HG03097 (cell line): ENCODE results near the gene CAPS.
A peak's percentile ranks its signal among the peaks of the same experiment; 100 is the strongest.

Experiments used
- ATAC-seq: cut with Tn5 transposase; IDR thresholded peaks from one replicate; pipeline ENCODE4 v1.9.1; 2021; ENCODE audit not compliant: unreplicated experiment, low FRiP score

CAPS gene

DNA sequence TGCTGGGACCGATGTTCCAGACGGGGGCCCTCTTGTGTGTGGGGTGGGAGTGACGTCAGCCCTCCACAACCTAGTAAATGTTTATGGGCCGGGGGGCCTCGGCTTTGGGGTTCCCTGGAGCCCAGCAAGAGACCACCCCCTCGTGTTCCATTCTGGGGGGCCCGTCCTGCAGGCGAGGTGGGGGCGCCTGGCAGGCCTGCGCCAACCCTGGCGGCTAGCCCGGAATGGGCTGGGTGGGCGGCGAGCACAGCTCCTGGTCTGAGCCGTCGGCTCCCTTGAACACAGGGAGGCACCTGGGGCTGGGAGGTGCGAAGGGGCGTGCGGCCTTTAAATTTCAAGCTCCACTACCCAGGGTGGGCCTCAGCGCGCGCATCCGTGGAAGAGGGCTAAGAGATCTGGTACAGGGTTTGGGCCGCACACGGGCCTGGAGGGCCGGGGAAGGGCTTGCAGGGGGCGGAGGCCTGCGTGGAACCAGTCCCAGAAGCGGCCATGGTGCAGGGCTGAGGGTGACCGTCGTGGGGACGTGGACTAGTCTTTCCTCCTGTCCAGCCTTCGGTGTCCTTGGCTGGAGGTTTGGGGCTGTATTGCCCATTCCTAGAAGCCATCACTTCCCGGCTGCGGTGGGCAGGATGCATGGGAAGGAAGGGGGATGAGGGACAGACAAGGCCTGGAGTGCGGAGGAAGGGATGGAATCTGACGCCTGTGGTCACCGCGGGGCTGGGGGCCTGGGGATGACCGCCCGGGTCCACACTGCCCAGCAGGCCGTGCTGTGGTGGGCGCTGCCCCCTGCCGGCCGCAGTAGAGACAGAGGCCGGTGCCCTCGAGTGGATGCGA, 21.9 kb upstream of the CAPS start:
- ATAC-seq: no peak

DNA sequence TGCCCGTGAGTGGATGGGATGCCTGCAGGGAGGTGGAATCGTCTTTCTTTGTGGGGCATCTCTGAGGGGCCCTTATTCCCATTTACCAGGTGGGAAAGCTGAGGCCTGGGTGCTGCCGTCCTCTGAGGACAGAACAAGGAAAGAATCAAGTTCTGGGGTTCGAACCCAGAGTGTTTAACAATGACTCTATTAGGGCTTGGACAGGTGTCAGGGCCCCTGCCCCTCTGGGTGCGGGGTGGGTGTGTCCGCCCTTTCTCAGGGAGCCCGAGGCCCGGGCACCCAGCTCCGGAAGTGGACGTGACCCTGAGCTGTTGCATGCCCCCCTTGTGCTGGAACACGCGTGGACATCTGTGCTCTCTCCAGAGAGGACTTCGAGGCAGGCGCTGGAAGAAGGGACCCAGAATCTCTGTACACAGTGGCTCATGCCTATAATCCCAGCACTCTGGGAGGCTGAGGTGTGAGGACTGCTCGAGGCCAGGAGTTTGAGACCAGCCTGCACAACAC, 21.2 kb upstream of the CAPS start:
- no peak for ATAC-seq

DNA sequence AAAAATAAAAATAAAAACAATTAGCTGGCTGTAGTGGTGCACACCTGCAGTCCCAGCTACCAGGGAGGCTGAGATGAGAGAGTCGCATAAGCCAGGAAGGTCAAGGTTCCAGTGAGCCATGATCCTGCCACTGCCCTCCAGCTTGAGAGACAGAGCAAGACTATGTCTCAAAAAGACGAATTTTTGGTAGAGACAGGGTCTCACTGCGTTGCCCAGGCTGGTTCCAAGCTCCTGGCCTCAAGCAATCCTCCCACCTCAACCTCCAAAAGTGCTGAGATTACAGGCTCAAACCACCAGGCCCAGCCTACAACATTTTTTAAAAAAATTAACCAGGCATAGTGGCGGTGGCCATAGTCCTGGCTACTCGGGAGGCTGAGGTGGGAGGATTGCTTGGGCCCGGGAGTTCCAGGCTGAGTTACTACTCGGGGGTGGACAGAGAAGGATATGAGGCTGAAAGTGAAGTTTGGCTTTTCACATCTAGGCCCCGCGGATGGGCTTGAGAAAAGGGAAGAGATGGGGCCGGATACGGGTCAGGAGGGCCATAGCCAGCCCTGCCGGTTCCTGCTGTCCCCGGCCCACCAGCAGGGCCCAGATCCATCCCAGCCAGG, 20.7 kb upstream of the CAPS start:
- no peak for ATAC-seq

- no peak for ATAC-seq
Observed at GRCh38 chr19:5893907-5894703, 19.9 kb upstream of the CAPS start.

- no peak for ATAC-seq
Observed at GRCh38 chr19:5894704-5895349, 19.2 kb upstream of the CAPS start.

GRCh38 chr19:5895409-5895808, 18.6 kb upstream of the CAPS start:
- ATAC-seq: no peak

GRCh38 chr19:5895890-5896289, 18.2 kb upstream of the CAPS start:
- no peak for ATAC-seq

GRCh38 chr19:5896365-5897076, 17.5 kb upstream of the CAPS start:
- ATAC-seq: no peak

GRCh38 chr19:5897189-5897969, 16.7 kb upstream of the CAPS start:
- no peak for ATAC-seq

DNA sequence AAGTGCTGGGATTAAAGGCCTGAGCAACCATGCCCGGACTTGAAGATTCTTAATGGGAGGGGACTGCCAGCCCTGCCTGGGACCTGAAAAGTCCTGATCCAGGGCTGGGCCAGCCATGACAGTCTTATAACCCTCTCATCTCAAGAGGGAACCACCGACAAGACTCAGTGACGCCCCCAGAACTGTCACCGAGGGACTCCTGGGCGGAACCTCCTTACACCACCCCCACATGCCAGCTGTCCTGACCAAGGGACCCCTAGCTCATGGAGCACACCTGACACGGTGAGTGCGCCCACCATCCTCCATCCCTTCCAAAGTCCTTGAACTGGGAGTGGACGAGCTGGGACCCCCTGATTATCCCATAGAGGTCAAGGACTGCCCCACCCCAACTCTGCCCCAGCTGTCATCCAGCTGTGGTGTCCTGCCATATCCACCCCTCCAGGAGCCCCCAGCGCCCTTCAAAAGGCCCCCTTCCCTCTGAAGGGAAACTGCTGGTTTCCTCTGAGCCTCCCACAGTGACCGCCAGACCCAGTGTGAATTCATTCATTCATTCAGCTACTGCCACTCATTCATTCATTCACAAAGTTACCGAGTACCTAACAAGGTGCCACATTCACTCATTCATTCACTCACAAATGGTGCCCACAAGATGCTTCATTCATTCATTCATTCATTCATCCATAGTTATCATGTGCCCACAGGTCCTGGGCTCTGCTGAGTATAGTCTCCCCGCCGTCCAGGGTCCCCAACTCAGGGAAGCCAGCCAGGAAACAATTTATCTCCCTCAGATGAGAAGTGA, 14.1 kb upstream of the CAPS start:
- ATAC-seq: no peak

DNA sequence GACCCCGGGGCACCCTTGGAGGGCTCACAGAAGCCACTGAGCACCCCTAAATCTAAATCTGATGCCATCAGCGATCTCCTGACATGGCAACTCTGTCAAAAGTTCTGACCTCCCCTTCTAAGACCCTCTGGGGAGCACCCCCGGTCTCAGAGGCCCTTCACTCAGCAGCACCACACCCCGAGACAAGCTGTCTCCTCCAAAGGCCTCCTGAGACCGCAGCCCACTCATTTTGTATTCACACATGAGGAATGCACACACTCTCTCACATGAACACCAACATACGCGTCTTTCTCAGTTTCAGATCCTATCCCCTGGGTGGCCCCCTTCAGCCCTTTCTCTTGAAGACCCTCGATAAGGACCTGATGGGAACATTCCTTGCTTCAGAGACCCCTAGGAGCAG, 13.1 kb upstream of the CAPS start:
- no peak for ATAC-seq

GRCh38 chr19:5903056-5903623, 10.9 kb upstream of the CAPS start:
- no peak for ATAC-seq

DNA sequence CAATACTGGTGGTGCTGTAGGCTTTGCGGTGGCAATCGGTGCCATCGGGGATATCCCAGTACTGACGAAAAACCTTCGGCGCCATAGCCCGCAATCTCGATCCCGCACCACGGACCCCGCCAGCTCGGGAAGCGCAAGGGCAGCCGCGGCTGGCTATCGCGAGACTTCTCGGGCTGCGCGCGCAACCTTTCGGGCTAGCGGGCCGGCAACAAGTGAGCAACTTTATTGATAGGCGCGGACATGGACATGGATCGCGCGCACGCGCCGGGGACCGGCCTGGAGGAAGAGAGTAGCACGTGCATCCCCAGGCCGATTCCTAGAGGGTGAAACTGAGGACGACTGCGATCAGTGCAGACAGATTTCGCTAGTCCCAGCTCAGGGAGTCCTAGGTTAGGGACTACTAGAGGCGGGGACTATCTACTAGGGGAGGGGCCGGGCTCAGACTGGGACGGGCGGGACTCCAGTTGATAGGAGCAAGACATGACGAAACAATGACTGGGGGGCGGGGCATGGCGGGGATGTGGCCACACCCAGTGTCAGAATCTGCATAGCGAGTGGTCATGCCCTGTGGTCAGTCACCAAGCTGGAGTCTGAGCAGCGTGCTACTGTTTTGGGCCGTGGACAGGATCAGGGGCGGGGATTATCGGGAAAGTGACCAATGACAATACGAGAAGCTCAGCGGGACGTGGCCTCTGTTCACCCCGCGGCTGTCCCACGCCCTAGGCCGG, 10.3 kb upstream of the CAPS start, which contains the start of gene NDUFA11:
Gene NDUFA11 (minus strand): TSS at position 167 of the 728 bp plus-strand sequence. CDS start 82 bp downstream, at position 85.
- peak; percentile 37 for ATAC-seq

- ATAC-seq: peak; percentile 74
Observed at GRCh38 chr19:5904352-5905113, 9.5 kb upstream of the CAPS start, which contains the start of gene VMAC. VMAC (plus strand) TSS chr19:5904872; CDS start chr19:5904891, 19 bp downstream.

DNA sequence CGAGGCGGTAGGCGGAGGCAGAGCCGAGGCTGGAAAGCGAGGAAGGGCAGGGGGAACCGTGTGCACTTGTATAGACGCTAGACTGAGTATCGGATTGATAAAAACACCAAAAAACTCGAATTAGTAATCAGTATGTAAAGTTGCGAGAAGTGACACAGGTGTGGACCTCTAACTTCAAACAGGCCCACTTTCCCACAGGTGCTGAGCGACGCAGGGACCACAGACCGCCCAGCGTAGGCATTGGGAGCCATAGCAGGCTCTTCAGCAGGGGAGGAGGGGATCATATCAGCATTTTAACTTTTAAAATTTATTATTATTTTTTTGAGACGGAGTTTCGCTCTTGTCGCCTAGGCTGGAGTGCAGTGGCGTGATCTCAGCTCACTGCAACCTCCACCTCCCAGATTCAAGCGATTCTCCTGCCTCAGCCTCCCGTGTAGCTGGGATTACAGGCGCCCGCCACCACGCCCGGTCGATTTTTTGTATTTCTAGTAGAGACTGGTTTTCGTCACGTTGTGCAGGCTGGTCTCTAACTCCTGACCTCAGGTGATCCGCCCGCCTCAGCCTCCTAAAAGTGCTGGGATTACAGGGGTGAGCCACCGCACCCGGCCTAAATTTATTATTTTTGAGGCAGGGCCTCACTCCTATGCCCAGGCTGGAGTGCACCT, 8.8 kb upstream of the CAPS start:
- no peak for ATAC-seq

GRCh38 chr19:5907241-5907640, 6.8 kb upstream of the CAPS start:
- ATAC-seq: no peak
